HG03457 (cell line): ENCODE data around the gene GJA5.

Source experiments
- ATAC-seq: cut with Tn5 transposase; IDR thresholded peaks from one replicate; pipeline ENCODE4 v1.9.1; 2021; ENCODE audit warnings: moderate number of reproducible peaks; ENCODE audit not compliant: unreplicated experiment

Gene GJA5

GRCh38 chr1:147729315-147729714 lies 31.1 kb downstream of the GJA5 start:
- no peak for ATAC-seq

- ATAC-seq: no peak
Measured at GRCh38 chr1:147726168-147726567, 34.2 kb downstream of the GJA5 start.

- no peak for ATAC-seq
Measured at GRCh38 chr1:147725685-147726084, 34.7 kb downstream of the GJA5 start.

GRCh38 chr1:147723691-147724323 lies 36.6 kb downstream of the GJA5 start:
- no peak for ATAC-seq

- ATAC-seq: no peak
Measured at GRCh38 chr1:147722124-147722523, 38.3 kb downstream of the GJA5 start.

GRCh38 chr1:147721716-147722115 lies 38.7 kb downstream of the GJA5 start:
- ATAC-seq: no peak

- ATAC-seq: no peak
Measured at GRCh38 chr1:147720557-147720956, 39.8 kb downstream of the GJA5 start.

- ATAC-seq: no peak
Measured at GRCh38 chr1:147719711-147720225, 40.6 kb downstream of the GJA5 start.

- no peak for ATAC-seq
Measured at GRCh38 chr1:147719029-147719698, 41.2 kb downstream of the GJA5 start.

GRCh38 chr1:147717706-147718097 lies 42.7 kb downstream of the GJA5 start:
- ATAC-seq: no peak

GRCh38 chr1:147717051-147717705 lies 43.2 kb downstream of the GJA5 start:
- no peak for ATAC-seq

- no peak for ATAC-seq
Measured at GRCh38 chr1:147712605-147713004, 47.8 kb downstream of the GJA5 start.
